AG09309 (cell line): Measurements from ENCODE around the gene WDR38.
"Not testable (repeated sequence)": the region's sequence is repeated elsewhere in the genome, so short reads cannot be mapped to it uniquely, and the experiment has no call there.

Experiments used
- DNase-seq: peaks from one replicate; pipeline ENCODE4 v3.0.0-alpha.2; 2010; ENCODE audit warnings: low read depth
- H3K4me3 ChIP-seq: 2 replicates; pipeline ENCODE4 v1.5.1; 2011; ENCODE audit warnings: mild to moderate bottlenecking, low read depth, low read length, moderate library complexity; ENCODE audit not compliant: control insufficient read depth
- TF ChIP-seq, protein P1 (sequence below): IDR thresholded peaks from 2 replicates; pipeline ENCODE4 v1.5.1; 2011; ENCODE audit warnings: mild to moderate bottlenecking, low read depth, low read length, inconsistent platforms; ENCODE audit not compliant: insufficient read depth, control insufficient read depth; ENCODE audit errors: missing control alignments

WDR38 gene

DNA sequence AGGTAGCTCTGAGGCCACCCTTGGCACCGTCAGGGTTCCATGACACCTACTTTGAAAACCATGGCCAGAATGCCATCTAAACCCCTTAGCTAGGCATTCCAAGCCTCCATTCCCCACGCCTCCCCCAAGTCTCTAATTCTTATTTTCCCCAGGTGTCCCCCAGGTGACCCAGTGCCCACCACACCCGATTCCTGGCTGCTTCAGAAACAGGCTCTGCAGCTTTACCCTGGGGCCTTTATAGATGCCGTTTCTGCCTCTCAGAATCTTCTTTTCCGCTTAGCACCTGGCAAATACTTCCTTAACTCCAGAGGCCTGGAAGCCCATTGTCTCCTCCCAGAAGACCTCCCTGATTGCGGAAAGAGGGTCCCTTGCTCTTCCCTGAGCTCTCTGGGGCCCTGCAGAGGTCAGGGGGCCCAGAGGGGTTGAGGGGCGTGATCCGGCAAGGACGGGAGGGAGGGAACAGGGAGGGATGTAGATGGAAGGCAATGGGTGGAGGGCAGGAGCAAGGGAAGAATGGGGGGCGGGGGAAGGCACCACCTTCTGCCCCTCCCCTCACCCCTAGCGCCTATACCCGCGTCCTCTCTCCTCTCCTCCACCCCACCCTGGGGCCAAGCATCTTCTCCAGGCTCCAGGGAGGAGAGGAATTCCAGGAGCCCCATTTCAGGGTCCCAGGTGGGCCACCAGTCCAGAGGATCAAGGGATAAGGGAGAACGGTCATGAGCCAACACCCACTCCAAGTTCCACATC is 12.0 kb upstream of the WDR38 start:
- H3K4me3 ChIP-seq: no peak overlapping the region
- TF ChIP-seq, protein P1, sequence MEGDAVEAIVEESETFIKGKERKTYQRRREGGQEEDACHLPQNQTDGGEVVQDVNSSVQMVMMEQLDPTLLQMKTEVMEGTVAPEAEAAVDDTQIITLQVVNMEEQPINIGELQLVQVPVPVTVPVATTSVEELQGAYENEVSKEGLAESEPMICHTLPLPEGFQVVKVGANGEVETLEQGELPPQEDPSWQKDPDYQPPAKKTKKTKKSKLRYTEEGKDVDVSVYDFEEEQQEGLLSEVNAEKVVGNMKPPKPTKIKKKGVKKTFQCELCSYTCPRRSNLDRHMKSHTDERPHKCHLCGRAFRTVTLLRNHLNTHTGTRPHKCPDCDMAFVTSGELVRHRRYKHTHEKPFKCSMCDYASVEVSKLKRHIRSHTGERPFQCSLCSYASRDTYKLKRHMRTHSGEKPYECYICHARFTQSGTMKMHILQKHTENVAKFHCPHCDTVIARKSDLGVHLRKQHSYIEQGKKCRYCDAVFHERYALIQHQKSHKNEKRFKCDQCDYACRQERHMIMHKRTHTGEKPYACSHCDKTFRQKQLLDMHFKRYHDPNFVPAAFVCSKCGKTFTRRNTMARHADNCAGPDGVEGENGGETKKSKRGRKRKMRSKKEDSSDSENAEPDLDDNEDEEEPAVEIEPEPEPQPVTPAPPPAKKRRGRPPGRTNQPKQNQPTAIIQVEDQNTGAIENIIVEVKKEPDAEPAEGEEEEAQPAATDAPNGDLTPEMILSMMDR: no peak
- no peak for DNase-seq

DNA sequence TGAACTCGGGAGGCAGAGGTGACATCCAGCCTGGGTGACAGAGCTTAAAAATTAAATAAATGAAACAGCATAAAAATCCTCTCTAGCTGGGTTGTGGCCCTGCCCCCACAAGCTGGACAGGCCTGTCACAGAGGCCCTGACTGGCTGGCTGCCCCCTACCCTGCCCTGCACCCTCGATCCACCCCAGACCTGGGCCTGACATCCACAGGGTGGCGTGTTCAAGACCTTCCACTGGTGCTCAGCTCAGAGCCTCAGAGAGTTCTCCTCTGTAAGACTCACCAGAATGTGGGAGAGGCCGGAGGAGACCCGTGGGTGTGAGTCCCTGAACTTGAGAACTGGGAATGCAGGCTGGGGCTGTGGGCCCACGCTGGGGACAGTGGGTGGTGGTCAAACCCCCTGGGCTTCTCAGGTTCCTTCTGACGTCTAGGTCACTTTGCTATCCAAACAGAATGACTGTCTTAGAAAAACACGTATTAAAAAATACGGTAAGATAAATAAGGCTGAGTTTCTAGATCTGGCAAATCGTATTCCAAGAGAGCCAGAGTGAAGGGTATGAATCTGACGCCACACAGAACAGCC is 9.7 kb upstream of the WDR38 start:
- TF ChIP-seq, protein P1: no peak
- H3K4me3 ChIP-seq: no peak overlapping the region
- DNase-seq: no peak

DNA sequence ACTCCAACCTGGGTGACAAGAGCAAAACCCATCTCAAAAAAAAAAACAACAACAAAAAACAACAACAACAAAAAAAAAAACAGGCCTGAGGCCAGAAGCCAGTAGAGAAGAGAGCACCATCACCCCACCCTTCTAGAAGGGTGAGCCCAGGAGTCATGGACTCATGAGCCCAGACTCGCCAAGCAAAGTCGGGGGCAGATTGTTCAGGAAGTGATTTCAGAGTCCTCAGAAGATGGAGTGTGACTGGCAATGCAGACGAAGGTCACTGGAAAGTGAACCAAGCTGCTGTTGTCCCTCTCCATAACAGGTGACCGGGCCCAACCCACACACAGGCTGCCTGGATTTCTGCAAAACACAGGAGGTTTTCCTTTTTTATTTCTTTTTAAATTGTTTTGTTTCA is 9.0 kb upstream of the WDR38 start:
- DNase-seq: no peak
- H3K4me3 ChIP-seq: no peak overlapping the region
- TF ChIP-seq, protein P1: no peak

DNA sequence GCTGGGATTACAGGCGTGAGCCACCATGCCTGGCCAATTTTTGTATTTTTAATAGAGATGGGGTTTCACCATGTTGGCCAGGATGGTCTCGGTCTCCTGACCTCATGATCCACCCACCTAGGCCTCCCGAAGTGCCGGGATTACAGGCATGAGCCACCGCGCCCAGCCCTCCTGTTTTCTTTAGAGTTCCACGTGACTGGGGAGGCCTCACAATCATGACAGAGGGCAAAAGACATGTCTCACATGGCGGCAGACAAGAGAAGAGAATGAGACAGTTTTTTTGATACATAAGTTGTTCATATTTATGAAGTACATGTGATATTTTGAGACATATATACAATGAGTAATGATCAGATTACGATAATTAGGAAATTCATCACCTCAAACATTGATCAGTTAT is 6.8 kb upstream of the WDR38 start:
- DNase-seq, H3K4me3 ChIP-seq: not testable (repeated sequence)

DNA sequence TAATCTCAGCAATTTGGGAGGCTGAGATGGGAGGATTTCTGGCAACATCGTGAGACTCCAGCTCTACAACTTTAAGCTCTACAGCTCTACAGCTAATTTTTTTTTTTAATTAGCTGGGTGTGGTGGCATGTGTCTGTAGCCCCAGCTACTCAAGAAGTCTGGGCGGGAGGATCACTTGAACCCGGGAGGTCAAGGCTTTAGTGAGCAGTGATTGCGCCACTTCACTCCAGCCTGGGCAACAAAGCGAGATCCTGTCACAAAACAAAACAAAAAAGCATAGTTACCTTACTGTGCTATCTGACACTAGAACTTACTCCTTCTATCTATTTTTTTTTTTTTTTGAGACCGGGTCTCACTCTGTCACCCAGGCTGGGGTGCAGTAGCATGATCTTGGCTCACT is 6.3 kb upstream of the WDR38 start:
- no peak for DNase-seq
- H3K4me3 ChIP-seq: no peak overlapping the region
- TF ChIP-seq, protein P1: no peak

DNA sequence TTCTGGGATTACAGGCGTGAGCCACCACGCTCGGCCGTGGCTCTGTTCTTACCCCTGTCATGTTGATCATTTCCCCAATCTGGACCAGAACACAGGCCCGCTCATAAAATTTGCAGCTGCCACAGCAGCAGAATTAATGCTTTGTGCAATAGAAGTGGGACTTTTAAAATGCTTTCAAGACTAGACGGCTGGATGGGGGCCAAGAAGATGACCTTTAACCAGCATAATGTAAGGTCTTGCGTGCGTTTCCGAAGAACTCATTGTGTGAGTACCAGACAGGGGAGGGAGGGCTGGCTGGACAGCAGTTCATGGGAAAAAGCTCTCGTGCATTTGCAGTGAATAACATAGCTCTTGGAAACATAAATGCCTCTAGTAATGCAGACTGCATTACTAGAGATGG is 3.5 kb upstream of the WDR38 start:
- DNase-seq: peak; percentile 71
- TF ChIP-seq, protein P1: no peak

DNA sequence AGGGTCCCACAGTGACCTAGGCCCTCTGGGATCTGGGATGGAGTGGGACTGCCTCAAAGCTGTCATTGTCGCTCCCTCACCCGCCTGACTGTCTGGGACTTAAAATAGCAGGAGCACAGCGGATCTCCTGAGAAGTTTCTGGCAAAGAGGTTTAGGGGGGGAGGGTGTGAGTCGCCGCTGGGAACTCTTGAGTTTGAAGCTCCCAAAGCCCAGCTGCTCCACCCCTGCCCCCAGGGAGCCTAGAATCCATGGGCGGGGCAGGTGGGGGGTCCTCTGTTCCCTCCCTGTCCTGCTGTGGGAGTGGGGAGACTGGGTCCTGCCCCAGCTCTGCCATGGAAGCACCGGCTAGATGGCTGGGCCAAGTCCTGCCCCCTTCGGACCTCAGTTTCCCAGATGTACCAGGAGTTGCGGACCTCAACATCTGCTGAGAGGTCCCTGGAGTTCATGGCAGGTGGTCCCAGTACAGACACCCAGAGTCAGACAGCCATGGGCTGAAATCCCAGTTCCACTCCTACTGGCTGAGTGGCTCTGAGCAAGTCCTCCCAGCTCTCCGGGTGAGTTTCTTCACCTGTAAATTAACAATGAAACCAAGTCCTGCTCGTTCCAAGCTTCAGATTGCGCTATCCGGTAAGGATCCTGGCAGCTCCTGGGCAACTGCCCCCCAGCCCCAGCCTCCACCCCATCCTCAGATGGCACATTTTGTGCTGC is 985 bp upstream of the WDR38 start:
- no peak overlapping the region for H3K4me3 ChIP-seq
- no peak for DNase-seq
- TF ChIP-seq, protein P1: no peak

More for the DNA sequence above, 3.5 kb upstream of the WDR38 start:
- no peak overlapping the region for H3K4me3 ChIP-seq
